Measurements from ENCODE around the gene TAF6.
"Not testable (repeated sequence)": the region's sequence is repeated elsewhere in the genome, so short reads cannot be mapped to it uniquely, and the experiment has no call there.

TAF6 gene

DNA sequence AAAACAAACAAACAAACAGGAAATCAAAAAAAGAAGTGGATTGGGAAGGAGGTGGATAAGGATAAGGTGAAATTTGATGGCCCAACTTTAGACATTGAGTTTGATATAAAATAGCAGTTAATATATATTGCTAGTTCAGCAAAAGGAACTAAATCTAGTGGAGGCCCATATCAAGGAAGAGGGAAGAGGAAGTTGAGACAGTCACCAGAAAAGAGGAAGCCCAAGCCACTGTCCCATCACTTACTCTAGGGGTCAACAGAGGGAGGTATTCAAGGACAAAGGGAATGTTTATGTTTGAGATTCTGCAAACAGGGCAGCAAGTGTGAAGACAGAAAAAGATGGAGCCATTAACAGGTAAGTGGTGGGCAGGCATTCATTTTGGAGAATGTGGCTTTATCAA, 33.2 kb upstream of the TAF6 start:
- no peak for DNase-seq

GRCh38 chr7:100148559-100149328, 29.6 kb upstream of the TAF6 start, which contains the start of gene LAMTOR4:
Gene LAMTOR4, plus strand, starts transcription at chr7:100148918. Its CDS starts 55 bp downstream, at chr7:100148973.
- DNase-seq = peak; percentile 98

DNA sequence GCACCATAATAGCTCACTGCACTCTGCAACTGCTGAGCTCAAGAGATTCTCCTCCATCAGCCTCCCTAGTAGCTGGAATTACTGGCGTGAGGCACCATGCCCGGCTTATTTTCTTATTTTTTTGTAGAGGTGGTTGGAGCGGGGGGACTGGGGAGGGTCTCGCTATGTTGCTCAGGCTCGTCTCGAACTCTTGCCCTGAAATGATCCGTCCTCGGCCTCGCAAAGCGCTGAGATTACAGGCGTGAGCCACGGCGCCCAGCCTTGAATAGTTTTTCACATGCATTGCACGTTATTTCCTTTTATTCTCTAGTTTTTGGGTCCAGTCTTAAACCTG, 29.0 kb upstream of the TAF6 start:
- no peak for DNase-seq

- no peak for DNase-seq
Measured at GRCh38 chr7:100147278-100147677, 28.1 kb upstream of the TAF6 start.

- not testable (repeated sequence) for DNase-seq
Measured at GRCh38 chr7:100146350-100146749, 27.2 kb upstream of the TAF6 start.

GRCh38 chr7:100142461-100142860, 23.3 kb upstream of the TAF6 start:
- no peak for DNase-seq

DNA sequence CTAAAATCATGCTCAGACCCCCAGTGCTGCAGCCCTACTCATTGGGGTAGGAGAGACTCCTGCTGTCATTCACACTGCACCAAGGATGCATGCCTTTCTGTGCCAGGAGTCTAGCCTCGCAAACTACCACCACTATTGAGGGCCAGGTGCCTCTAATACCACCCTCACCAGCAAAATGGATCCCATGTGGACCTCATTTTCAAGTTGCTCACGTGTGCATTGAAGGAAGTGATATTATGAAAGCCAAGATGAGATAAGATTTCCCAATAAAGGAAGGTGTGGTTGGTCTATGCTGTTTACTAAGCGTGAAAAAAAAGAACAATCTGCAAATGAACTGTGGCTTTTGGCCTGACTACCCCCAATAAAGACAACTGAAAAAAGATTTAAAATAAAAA, 22.4 kb upstream of the TAF6 start:
- DNase-seq = no peak

DNA sequence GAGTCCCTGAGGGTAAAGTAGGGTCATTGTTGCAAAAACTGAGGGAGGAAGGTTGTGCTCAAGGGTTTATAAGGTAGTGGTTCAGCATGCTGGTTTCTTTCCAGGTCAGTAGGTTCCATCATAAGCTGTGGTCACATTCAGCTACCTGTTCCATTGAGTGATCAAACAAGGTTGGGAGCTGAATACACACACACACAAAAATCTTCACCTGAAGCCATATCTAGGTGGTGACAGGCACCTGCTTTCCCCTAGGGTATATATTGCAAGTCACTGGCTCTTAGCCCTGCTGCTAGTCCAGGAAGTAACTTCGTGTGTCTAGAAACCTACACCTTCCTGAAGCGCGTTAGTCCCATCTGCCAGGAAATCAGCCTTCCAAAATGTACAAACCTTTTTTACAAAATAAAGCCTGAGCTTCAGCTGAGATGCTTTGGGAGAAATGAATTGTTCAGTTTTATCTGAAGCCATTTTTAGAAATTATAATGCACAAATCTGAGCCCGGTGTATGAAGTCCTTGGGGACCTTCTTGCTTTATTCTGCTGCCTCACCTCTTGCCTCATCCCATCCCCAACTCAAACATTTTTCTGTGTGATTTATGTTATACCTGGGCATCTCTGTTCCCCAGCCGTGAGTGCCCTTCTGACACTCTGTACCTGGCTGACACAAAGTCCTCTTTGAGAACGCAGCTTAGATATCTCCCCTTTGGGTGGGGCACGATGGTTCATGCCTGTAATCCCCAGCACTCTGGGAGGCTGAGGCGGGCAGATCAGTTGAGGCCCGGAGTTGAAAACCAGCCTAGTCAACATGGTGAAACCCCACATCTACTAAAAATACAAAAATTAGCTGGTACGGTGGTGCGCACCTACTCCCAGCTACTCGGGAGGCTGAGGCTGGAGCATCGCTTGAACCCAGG, 18.9 kb upstream of the TAF6 start:
- DNase-seq = no peak

GRCh38 chr7:100132697-100133151, 13.6 kb upstream of the TAF6 start:
- peak; percentile 29 for DNase-seq

GRCh38 chr7:100132126-100132525, 13.0 kb upstream of the TAF6 start:
- no peak for DNase-seq

GRCh38 chr7:100130608-100131453, 11.7 kb upstream of the TAF6 start:
- DNase-seq = no peak

DNA sequence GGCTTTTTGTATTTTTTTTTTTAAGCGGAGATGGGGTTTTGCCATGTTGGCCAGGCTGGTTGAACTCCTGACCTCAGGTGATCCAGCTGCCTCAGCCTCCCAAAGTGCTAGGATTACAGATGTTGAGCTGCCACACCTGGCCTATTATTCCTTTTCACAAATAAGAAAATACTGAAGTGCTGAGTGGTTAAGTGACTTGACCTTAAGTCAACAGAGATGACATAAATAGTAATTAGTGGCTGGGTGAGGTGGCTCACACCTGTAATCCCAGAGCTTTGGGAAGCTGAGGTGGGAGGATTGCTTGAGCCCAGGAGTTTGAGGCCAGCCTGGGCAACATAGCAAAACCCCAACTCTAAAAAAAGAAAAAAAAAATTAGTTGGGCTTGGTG, 11.1 kb upstream of the TAF6 start:
- DNase-seq = not testable (repeated sequence)

- DNase-seq = no peak
Measured at GRCh38 chr7:100128637-100128963, 9.4 kb upstream of the TAF6 start.

GRCh38 chr7:100127866-100128636, 8.9 kb upstream of the TAF6 start:
- DNase-seq = no peak

- DNase-seq = peak; percentile 75
Measured at GRCh38 chr7:100126931-100127865, 8.0 kb upstream of the TAF6 start, which contains the start of gene MBLAC1. Gene MBLAC1, plus strand, starts transcription at chr7:100126967. Its CDS starts 429 bp downstream, at chr7:100127396.

DNA sequence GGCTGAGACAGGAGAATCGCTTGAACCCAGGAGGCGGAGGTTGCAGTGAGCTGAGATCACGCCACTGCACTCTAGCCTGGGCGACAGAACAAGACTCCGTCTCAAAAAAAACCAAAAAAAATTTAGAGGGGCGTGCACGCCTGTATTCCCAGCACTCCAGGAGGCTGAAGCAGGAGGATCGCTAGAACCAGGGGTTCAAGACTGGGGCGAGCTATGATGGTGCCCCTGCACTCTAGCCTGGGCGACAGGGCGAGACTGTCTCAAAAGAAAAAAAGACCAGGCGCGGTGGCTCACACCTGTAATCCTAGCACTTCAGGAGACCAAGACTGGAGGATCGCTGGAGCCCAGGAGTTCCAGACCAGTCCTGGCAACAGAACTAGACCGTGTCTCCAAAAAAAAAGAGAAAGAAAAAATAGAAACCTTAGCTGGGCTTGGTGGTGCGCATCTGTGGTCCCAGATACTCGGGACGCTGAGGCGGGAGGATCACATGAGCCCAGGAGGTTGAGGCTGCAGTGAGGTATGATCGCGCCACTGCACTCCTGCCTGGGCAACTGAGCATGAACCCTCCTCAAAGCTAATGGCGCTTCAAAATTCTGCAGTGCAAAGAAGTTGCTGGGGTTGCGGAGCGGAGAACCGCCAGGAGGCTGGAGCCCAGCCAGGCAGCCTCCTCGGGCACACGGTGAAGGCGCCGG, 7.2 kb upstream of the TAF6 start:
- no peak for DNase-seq

GRCh38 chr7:100124301-100125230, 5.4 kb upstream of the TAF6 start:
- DNase-seq = no peak

GRCh38 chr7:100122568-100122967, 3.4 kb upstream of the TAF6 start:
- no peak for DNase-seq

- DNase-seq = peak; percentile 92
Measured at GRCh38 chr7:100122067-100122466, 2.9 kb upstream of the TAF6 start.

- DNase-seq = no peak
Measured at GRCh38 chr7:100120733-100121036, 1.5 kb upstream of the TAF6 start.

Measured in NCI-H187 treated with DMSO at 0.1 percent for 48 hours (cell line).